HEK293 (cell line): ENCODE results near the gene SREBF2.

Source experiments
- CTCF ChIA-PET: fragments of 350-600 bp; formaldehyde crosslinking; extraction: SDS; loops from one replicate; lab custom pipeline; 2021; ENCODE audit warnings: antibody characterized with exemption; lab: Yijun Ruan, JAX
- POLR2A ChIA-PET: fragments of 300-600 bp; formaldehyde crosslinking; extraction: SDS; loops from one replicate; lab custom pipeline; 2020; ENCODE audit warnings: antibody characterized with exemption, inconsistent platforms; lab: Yijun Ruan, JAX
- H3K27ac ChIP-seq: fragments of 200-500 bp; sonication (Bioruptor generic); 2 replicates; pipeline ENCODE4 v1.5.1; 2014; ENCODE audit warnings: low read depth, low read length, control low read depth, inconsistent platforms; ENCODE audit errors: extremely low read depth
- H3K36me3 ChIP-seq, 2 experiments: fragments of 200-500 bp in 1 of 2; sonication (Bioruptor generic) in 1 of 2; 1 replicate in 1 of 2; 2 replicates in 1 of 2; pipeline ENCODE4 v1.5.1; 2014 to 2017; ENCODE audit warnings: inconsistent platforms in 2 of 2, low read length in 2 of 2; ENCODE audit not compliant: control insufficient read depth in 2 of 2, insufficient read depth in 1 of 2
- H3K4me1 ChIP-seq: fragments of 200-500 bp; sonication (Bioruptor generic); 2 replicates; pipeline ENCODE4 v1.5.1; 2014; ENCODE audit warnings: mild to moderate bottlenecking, low read length, inconsistent platforms; ENCODE audit not compliant: control insufficient read depth, insufficient read depth
- H3K4me3 ChIP-seq: 2 replicates; pipeline ENCODE4 v1.5.1; 2011; ENCODE audit warnings: low read depth, mild to moderate bottlenecking, control low read depth, low read length, moderate library complexity
- H3K9me3 ChIP-seq: fragments of 200-500 bp; sonication (Bioruptor generic); 2 replicates; pipeline ENCODE4 v1.5.1; 2014; ENCODE audit warnings: low read depth, low read length, inconsistent platforms; ENCODE audit not compliant: control insufficient read depth, insufficient read depth
- BCL6B ChIP-seq: fragments of 450-650 bp; formaldehyde crosslinking; IDR thresholded peaks from 2 replicates; pipeline ENCODE4 v1.5.1; 2017; ENCODE audit warnings: missing biosample characterization, missing genetic modification characterization
- GLI2 ChIP-seq: fragments of 450-650 bp; formaldehyde crosslinking; IDR thresholded peaks from 2 replicates; pipeline ENCODE4; 2017; ENCODE audit warnings: missing biosample characterization, missing genetic modification characterization, low read depth, borderline replicate concordance
- HIC1 ChIP-seq: fragments of 450-650 bp; formaldehyde crosslinking; IDR thresholded peaks from 2 replicates; pipeline ENCODE4 v1.5.1; 2016; ENCODE audit warnings: missing biosample characterization, missing genetic modification characterization
- MEIS1 ChIP-seq: sonication (generic); formaldehyde crosslinking; IDR thresholded peaks from 2 replicates; pipeline ENCODE4 v1.8.1; 2022; ENCODE audit warnings: missing genetic modification reagents, mild to moderate bottlenecking, borderline replicate concordance
- MZF1 ChIP-seq: fragments of 450-650 bp; formaldehyde crosslinking; IDR thresholded peaks from 2 replicates; pipeline ENCODE4 v1.5.1; 2017; ENCODE audit warnings: missing biosample characterization, missing genetic modification characterization, borderline replicate concordance
- PRDM1 ChIP-seq: fragments of 450-650 bp; formaldehyde crosslinking; IDR thresholded peaks from 2 replicates; pipeline ENCODE4; 2016; ENCODE audit warnings: missing biosample characterization, missing genetic modification characterization
- SCRT2 ChIP-seq: fragments of 450-650 bp; formaldehyde crosslinking; IDR thresholded peaks from 2 replicates; pipeline ENCODE4 v1.5.1; 2016; ENCODE audit warnings: missing biosample characterization, missing genetic modification characterization
- SETDB1 ChIP-seq: IDR thresholded peaks from one replicate; pipeline ENCODE4 v1.6.1; 2017; ENCODE audit warnings: mild to moderate bottlenecking, low read length, moderate library complexity, mixed read lengths; ENCODE audit not compliant: insufficient read length
- ZBTB49 ChIP-seq: fragments of 450-650 bp; formaldehyde crosslinking; IDR thresholded peaks from 2 replicates; pipeline ENCODE4 v1.5.1; 2016; ENCODE audit warnings: missing biosample characterization, missing genetic modification characterization, low read depth
- ZBTB6 ChIP-seq: fragments of 450-650 bp; formaldehyde crosslinking; IDR thresholded peaks from 2 replicates; pipeline ENCODE4 v1.5.1; 2017; ENCODE audit warnings: missing biosample characterization, missing genetic modification characterization
- ZFP69B ChIP-seq: fragments of 450-650 bp; formaldehyde crosslinking; IDR thresholded peaks from 2 replicates; pipeline ENCODE4 v1.5.1; 2016; ENCODE audit warnings: missing biosample characterization, missing genetic modification characterization
- ZNF18 ChIP-seq: fragments of 450-650 bp; formaldehyde crosslinking; IDR thresholded peaks from 2 replicates; pipeline ENCODE4 v1.5.1; 2016; ENCODE audit warnings: missing biosample characterization, missing genetic modification characterization
- ZNF239 ChIP-seq: fragments of 450-650 bp; formaldehyde crosslinking; IDR thresholded peaks from 2 replicates; pipeline ENCODE4 v1.5.1; 2016; ENCODE audit warnings: missing biosample characterization, missing genetic modification characterization
- ZNF266 ChIP-seq: fragments of 450-650 bp; formaldehyde crosslinking; IDR thresholded peaks from 2 replicates; pipeline ENCODE4 v1.5.1; 2016; ENCODE audit warnings: missing biosample characterization, missing genetic modification characterization, low read depth
- ZNF37A ChIP-seq: fragments of 450-650 bp; IDR thresholded peaks from 2 replicates; pipeline ENCODE4 v1.5.1; 2018; ENCODE audit warnings: missing biosample characterization, missing genetic modification characterization
- ZNF488 ChIP-seq: fragments of 450-650 bp; formaldehyde crosslinking; IDR thresholded peaks from 2 replicates; pipeline ENCODE4 v1.5.1; 2016; ENCODE audit warnings: missing biosample characterization, missing genetic modification characterization
- ZNF513 ChIP-seq: fragments of 450-650 bp; IDR thresholded peaks from 2 replicates; pipeline ENCODE4 v1.5.1; 2018; ENCODE audit warnings: missing biosample characterization, missing genetic modification characterization
- ZNF660 ChIP-seq: fragments of 450-650 bp; IDR thresholded peaks from 2 replicates; pipeline ENCODE4 v1.5.1; 2018; ENCODE audit warnings: missing biosample characterization, mild to moderate bottlenecking, missing genetic modification characterization
- ZNF670 ChIP-seq: fragments of 450-650 bp; formaldehyde crosslinking; IDR thresholded peaks from 2 replicates; pipeline ENCODE4 v1.5.1; 2016; ENCODE audit warnings: missing biosample characterization, missing genetic modification characterization, low read depth
- ZNF777 ChIP-seq: fragments of 450-650 bp; formaldehyde crosslinking; IDR thresholded peaks from 2 replicates; pipeline ENCODE4 v1.5.1; 2017; ENCODE audit warnings: missing biosample characterization, missing genetic modification characterization, borderline replicate concordance

The SREBF2 gene

GRCh38 chr22:41836551-41836950 lies 3.6 kb downstream of the SREBF2 start (continued):
- TF ChIP-seq ZNF513 (tag by site-specific recombination) (no peak), ZNF239 (no peak)
- TF ChIP-seq, all 188 proteins: peak for 0

GRCh38 chr22:41838842-41839618 lies 6.1 kb downstream of the SREBF2 start:
- Histone ChIP-seq H3K9me3 (no peaks in the 10 kb centered on the region), H3K4me1 (peaks cover 3% of the 10 kb centered on the region; the same call in 1 of the 2 replicates), H3K36me3 (peaks cover 23 to 24% of the 10 kb centered on the region in 2 experiments), H3K4me3 (no peak overlapping the region), H3K27ac (no peak overlapping the region)
- ChIA-PET CTCF (interaction anchor here (0.7 to 1.3 kb wide), 4 partner anchors 10 to 172 kb away, joined by 3 to 4 read pairs (median 4); no protein-coding TSS in a partner anchor), POLR2A (interaction anchor here (0.8 kb wide), 1 partner anchor 77 kb away, joined by 3 read pairs; no protein-coding TSS in a partner anchor)
- TF ChIP-seq ZFP69B, result no peak
- no peak for TF ChIP-seq SETDB1
- peak; percentile 37; the same call in 1 of the 2 replicates for TF ChIP-seq ZNF18 (tag by site-specific recombination)
- TF ChIP-seq ZBTB49 (tag by site-specific recombination), result no peak
- no peak for TF ChIP-seq GLI2 (tag by site-specific recombination)
- no peak for TF ChIP-seq ZNF670
- peak; percentile 89 for TF ChIP-seq PRDM1 (tag by site-specific recombination)
- no peak for TF ChIP-seq ZNF266 (tag by site-specific recombination)

- peaks cover 5% of the 10 kb centered on the region for H3K4me1 ChIP-seq
- ChIA-PET CTCF (interaction anchor here (0.6 to 1.1 kb wide), 3 partner anchors 113 to 143 kb away, joined by 3 read pairs; no protein-coding TSS in a partner anchor), POLR2A (no interaction called here)
- no peak overlapping the region for H3K27ac ChIP-seq
- H3K4me3 ChIP-seq, result no peak overlapping the region
- no peaks in the 10 kb centered on the region for H3K9me3 ChIP-seq
- peaks cover 23 to 24% of the 10 kb centered on the region in 2 experiments for H3K36me3 ChIP-seq
- TF ChIP-seq MEIS1 (CRISPR knock-in tag) (no peak), ZBTB6 (no peak), ZNF488 (no peak), ZNF660 (tag by site-specific recombination) (no peak), HIC1 (no peak), ZNF777 (tag by site-specific recombination) (no peak), SCRT2 (no peak), BCL6B (tag by site-specific recombination) (no peak), ZNF37A (no peak), MZF1 (tag by site-specific recombination) (no peak)
Measured at GRCh38 chr22:41840216-41840615, 7.3 kb downstream of the SREBF2 start.
